ENCODE results near the gene POLR1A. TPM values are rescaled to one million over a fixed set of nuclear protein-coding genes. Genes with fewer than 3 reads are reported as not detected.

POLR1A gene
- total and polyA plus RNA-seq, 8 donors, result 1.4 to 36.2 (median 5.5) TPM

DNA sequence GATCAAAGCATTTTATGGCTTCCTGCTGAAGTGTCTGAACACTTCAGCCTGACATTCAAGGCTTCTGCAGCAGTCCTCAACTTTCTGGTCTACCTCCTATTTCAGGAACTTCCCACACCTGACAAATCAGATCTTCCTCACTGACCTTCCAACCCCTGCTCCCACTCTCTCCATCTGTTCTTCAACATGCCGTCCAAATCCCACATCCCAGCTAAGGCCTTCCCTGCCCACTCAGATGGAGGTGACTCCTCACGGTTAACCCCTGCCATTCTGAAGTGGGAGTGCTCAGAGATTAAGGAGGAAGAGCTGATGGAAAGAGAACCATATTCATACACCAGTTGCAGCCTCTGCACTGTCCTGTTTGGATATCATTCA lies 104.8 kb downstream of the POLR1A start:
- Histone ChIP-seq H3K27me3 (no peaks in the 10 kb centered on the region), H3K4me3 (no peak overlapping the region), H3K36me3 (no peaks in the 10 kb centered on the region), H3K27ac (no peak overlapping the region), H3K4me1 (peaks cover 26 to 42% (median 35%) of the 10 kb centered on the region in 4 donors), H3K9me3 (peaks cover 0 to 13% (median 5%) of the 10 kb centered on the region in 4 donors)
- intact Hi-C loops (cut with DNase I; ENCODE audit: low total_unique reads), result no loop called here
- WGBS, 5 donors, result 74 to 82% (median 80%) methylated on average over 2 of the region's 2 CpGs
- TF ChIP-seq POLR2A (IDR thresholded peaks at IDR 0.05) (no peak), EP300 (IDR thresholded peaks at IDR 0.05) (no peak), CTCF (IDR thresholded peaks at IDR 0.05) (no peak), POLR2AphosphoS5 (IDR thresholded peaks at IDR 0.05) (no peak)
- no peak for DNase-seq

DNA sequence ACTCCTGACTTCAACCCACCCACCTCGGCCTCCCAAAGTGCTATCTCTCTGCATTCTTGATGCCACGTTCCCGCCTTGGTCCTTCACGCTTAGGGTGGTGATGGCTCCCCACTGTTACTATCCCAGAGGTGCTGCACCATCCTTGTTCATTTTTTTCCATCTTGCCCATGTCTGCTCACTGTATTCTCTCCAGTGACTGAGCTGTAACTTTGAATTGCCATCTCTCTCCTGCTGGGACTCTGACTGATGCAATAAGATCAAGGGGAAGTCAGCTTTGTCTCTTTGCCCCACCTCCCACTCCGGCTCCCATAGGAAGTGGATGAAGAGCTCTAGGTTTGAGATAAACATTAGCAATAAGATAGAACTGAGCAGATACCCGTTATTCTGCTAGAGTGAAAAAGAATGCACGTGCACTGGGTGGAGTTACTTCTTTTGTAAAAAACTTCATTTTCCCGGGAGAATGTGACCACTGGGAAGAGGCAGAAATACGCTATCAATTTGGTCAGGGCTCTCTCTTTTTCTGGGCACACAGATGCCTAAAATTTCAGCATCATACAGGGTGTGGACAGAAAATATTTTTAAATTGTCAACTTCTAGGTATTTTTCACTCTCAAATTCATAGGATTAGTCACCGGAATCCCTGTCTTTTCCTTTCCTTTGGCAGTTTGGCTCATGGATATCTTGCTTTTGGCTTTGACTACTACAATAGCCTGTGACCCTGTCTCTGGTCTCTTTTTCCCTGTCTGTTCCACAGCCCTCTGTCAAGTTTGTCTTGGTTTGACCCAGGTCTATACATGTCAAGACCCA lies 105.4 kb downstream of the POLR1A start:
- H3K4me3 ChIP-seq, result no peak overlapping the region
- no peak for DNase-seq
- H3K9me3 ChIP-seq, result peaks cover 0 to 7% (median 3%) of the 10 kb centered on the region in 4 donors
- WGBS, 5 donors, result 74 to 89% (median 86%) methylated on average over 10 of the region's 10 CpGs
- intact Hi-C loops (cut with DNase I; ENCODE audit: low total_unique reads), result no loop called here
- H3K4me1 ChIP-seq, result peaks cover 27 to 48% (median 38%) of the 10 kb centered on the region in 4 donors
- no peaks in the 10 kb centered on the region for H3K27me3 ChIP-seq
- no peak for TF ChIP-seq EP300 (IDR thresholded peaks at IDR 0.05)
- TF ChIP-seq POLR2AphosphoS5 (IDR thresholded peaks at IDR 0.05), result no peak
- no peak for TF ChIP-seq POLR2A (IDR thresholded peaks at IDR 0.05)
- no peak for TF ChIP-seq CTCF (IDR thresholded peaks at IDR 0.05)
- no peaks in the 10 kb centered on the region for H3K36me3 ChIP-seq
- peak overlapping the region in 4 of 5 donors; percentile 71 to 82 (median 80) for H3K27ac ChIP-seq

DNA sequence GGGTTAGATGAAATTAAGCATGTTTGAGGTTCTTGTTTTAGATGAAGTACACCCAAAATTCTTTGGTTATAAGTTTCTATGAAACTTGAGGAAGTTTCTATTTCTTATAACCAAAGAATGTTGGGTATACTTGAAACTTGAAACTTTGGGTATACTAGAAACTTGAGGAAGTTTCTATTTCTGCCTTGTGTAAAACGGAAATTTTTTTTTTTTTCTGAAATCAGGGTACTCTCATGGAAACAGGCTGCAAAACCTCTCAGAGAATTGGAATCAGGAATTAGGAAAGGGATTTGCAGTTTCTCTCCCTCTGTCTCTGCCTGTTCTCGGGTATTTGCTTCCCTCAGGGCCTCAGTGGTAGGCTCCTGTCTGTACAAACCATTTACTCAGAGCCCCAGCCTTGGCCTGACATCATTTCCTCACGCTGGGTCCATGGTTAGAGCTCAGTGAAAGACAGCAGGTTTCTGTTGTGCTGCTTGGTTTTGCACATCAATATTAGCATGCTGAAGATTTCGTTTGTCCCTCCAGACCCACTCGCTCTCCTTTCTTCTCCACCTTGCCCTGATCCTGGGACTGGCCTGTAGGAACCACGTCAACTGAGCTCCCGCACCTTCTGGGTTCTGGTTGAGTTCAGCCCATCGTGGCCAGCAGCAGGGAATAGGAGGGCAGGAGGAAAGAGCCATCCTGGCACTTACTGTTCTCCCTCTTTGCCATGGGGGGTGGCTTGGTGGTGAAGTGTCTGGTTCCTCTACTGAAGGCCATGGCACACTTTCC lies 106.4 kb downstream of the POLR1A start:
- intact Hi-C loops (cut with DNase I; ENCODE audit: low total_unique reads), result no loop called here
- no peaks in the 10 kb centered on the region for H3K27me3 ChIP-seq
- no peaks in the 10 kb centered on the region for H3K36me3 ChIP-seq
- no peak overlapping the region for H3K4me3 ChIP-seq
- TF ChIP-seq EP300 (IDR thresholded peaks at IDR 0.05) (no peak), POLR2A (IDR thresholded peaks at IDR 0.05) (no peak), POLR2AphosphoS5 (IDR thresholded peaks at IDR 0.05) (no peak), CTCF (IDR thresholded peaks at IDR 0.05) (no peak)
- DNase-seq, result peak in 1 of 2 donors; percentile 56
- peaks cover 35 to 57% (median 42%) of the 10 kb centered on the region in 4 donors for H3K4me1 ChIP-seq
- no peaks in the 10 kb centered on the region for H3K9me3 ChIP-seq
- peak overlapping the region; percentile 40 to 82 (median 80) for H3K27ac ChIP-seq
- WGBS, 5 donors, result 55 to 76% (median 69%) methylated on average over 8 of the region's 8 CpGs
